HG03575 (cell line): Measurements from ENCODE around the gene VPS13D.
"Not testable (repeated sequence)": the region's sequence is repeated elsewhere in the genome, so short reads cannot be mapped to it uniquely, and the experiment has no call there.

Source experiments
- ATAC-seq: cut with Tn5 transposase; IDR thresholded peaks from one replicate; pipeline ENCODE4 v1.9.1; 2021; ENCODE audit not compliant: unreplicated experiment, insufficient number of reproducible peaks, low FRiP score; ENCODE audit errors: extremely low read depth

Gene VPS13D

GRCh38 chr1:12383001-12383400 is 153.2 kb downstream of the VPS13D start:
- ATAC-seq, result no peak

- ATAC-seq, result no peak
These were observed 154.0 kb downstream of the VPS13D start for GRCh38 chr1:12383786-12384185.

GRCh38 chr1:12384836-12385456 is 155.1 kb downstream of the VPS13D start:
- ATAC-seq, result no peak

- no peak for ATAC-seq
These were observed 156.3 kb downstream of the VPS13D start for GRCh38 chr1:12386130-12386529.

- ATAC-seq, result no peak
These were observed 157.8 kb downstream of the VPS13D start for GRCh38 chr1:12387641-12388040.

GRCh38 chr1:12390296-12390695 is 160.5 kb downstream of the VPS13D start:
- ATAC-seq, result not testable (repeated sequence)

GRCh38 chr1:12397462-12398450 is 167.9 kb downstream of the VPS13D start:
- no peak for ATAC-seq

GRCh38 chr1:12398479-12398878 is 168.6 kb downstream of the VPS13D start:
- no peak for ATAC-seq

GRCh38 chr1:12400027-12400693 is 170.3 kb downstream of the VPS13D start:
- ATAC-seq, result no peak

GRCh38 chr1:12402159-12402673 is 172.4 kb downstream of the VPS13D start:
- no peak for ATAC-seq

GRCh38 chr1:12402842-12403241 is 173.0 kb downstream of the VPS13D start:
- ATAC-seq, result no peak

- ATAC-seq, result no peak
These were observed 175.1 kb downstream of the VPS13D start for GRCh38 chr1:12404918-12405317.

GRCh38 chr1:12405325-12406210 is 175.7 kb downstream of the VPS13D start:
- ATAC-seq, result no peak

GRCh38 chr1:12406211-12407021 is 176.6 kb downstream of the VPS13D start:
- ATAC-seq, result no peak

GRCh38 chr1:12407050-12407961 is 177.5 kb downstream of the VPS13D start:
- no peak for ATAC-seq

GRCh38 chr1:12407962-12408454 is 178.2 kb downstream of the VPS13D start:
- ATAC-seq, result no peak

- ATAC-seq, result no peak
These were observed 178.8 kb downstream of the VPS13D start for GRCh38 chr1:12408662-12409061.
